HTERT RPE-1 (cell line): Measurements from ENCODE around the gene CMAS.
"Not testable (repeated sequence)": the region's sequence is repeated elsewhere in the genome, so short reads cannot be mapped to it uniquely, and the experiment has no call there.

Experiments used
- in situ Hi-C: fragments of 300-500 bp; cut with MboI; formaldehyde crosslinking; loops from 4 replicates; pipeline ENCODE4 v1.14.3; 2020; ENCODE audit warnings: low sequenced_read_pairs

CMAS gene

DNA sequence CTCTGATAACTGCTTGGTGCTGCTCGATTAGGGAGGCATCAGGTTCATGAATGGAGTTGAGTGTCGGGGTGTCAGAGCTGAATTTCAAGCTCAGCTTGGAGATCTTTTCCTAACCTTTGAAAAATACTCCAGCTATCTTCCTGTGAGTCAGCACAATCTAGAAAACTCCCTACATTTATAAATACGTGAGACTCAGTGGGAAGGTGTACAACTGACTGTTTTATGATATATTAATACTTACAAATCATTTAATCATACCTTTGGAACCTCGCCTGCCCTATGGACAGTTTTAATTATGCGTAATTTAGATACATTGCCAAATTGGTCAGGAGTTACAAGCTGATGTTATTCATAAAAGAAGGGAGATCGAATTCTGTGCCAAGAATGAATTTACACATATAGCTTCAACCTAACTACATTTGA, 961 bp downstream of the CMAS start:
- in situ Hi-C loops = no loop called here

DNA sequence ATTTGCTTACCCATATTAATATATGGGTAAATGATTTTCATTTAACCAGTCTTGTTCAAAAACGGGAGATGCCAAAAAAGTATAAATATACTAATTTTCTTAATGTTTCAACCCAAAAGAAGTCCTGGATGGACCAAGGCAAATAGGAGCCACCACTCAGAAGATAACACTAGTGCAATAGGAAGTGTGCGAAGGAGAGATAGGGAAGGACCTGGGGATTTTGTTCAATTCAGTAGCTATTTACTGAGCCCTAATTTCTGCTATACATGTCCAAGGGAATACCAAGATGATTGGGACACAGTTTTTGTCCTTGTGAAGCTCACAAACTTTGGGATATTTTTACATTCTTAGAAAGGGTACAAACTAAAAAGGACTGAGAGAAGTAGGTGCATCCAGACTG, 1.5 kb downstream of the CMAS start:
- in situ Hi-C loops = no loop called here

DNA sequence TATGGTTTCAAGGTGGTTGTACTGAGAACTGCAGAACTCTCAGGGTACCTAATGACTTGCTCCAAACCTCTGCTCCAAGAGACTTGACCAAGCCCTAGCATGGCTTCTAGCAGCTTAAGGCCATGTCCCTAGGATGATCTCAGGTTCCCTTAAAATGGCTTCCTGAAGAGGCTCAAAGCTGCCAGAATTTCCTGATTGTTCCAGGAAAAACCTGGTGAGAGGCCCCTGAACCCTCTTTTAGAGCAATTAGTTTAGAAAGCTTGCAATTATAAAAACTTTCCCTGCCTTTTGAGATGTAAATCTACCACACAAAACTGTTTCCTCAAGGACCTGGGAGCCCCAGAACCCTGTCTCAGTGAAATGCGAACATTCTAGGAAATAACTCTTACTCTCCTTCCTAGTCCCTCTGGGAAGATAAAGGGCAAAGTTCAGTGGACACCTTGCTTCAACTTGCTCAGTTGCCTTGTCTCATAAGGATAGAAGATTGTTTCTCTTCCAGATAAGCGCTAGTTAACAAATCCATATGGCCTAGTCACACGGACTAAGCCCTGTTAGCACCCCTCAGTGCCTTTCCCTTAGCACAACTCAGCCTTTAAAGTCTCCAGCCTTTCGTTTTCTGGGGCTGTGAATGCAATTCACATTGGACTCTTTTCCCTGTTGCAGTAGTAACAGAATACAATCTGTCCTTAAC, 2.5 kb downstream of the CMAS start:
- in situ Hi-C loops = no loop called here

DNA sequence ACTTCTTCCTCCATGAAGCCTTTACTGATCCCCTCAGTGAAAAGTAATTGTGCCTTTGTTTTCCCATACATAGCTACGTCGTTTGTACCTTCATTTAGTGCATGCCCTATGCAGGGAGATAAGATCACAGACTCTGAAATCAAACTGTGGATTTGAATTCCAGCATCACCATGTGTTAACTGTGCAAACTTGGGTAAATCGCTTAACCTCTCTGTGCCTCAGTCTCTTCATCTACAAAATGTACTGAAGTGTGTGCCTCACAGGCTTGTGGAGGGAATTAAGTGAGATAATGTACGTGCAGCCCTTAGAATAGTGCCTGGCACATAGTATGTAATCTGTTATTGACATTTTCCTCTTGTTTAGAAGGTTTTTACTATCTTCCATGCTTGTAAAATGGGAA, 4.1 kb downstream of the CMAS start:
- in situ Hi-C loops = no loop called here

DNA sequence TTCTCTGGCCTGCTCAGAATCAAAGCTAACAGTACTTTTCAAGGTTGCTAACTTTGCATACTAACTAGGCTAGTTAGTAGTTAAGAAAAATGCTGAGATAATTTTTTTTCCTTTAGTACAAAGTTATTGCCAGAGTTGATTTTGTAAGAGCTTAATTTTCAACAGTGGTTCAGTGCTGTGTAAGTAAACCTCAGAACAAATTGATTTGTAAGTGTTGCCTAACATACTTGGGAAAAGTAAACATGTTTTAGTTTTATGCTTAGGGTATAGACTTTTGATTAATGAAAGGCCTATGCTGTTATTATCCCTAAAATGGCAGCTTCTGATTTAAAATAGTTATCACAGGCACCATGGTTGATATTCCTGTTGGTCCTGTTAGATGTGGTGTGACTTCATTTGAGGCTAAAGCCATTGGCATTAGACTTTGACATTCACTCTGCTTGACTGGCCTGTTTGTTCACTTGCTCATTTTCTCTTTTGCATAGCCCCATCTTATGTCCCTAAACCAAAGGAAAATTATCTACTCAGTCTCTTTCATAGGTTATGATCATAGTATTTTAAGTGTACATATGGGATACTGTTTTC, 5.2 kb downstream of the CMAS start:
- in situ Hi-C loops = no loop called here

DNA sequence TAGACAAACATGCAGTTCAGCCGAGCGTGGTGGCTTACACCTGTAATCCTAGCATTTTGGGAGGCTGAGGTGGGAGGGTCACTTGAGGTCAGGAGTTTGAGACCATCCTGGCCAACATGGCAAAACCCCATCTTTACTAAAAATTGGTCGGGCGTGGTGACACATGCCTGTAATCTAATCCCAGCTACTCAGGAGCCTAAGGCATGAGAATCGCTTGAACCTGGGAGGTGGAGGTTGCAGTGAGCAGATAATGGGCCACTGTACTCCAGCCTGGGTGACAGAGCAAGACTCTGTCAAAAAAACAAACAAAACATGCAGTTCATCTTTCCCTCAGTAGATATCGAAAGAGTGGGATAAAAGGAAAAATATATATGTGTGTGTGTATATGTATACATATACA, 7.0 kb downstream of the CMAS start:
- in situ Hi-C loops = not testable (repeated sequence)

DNA sequence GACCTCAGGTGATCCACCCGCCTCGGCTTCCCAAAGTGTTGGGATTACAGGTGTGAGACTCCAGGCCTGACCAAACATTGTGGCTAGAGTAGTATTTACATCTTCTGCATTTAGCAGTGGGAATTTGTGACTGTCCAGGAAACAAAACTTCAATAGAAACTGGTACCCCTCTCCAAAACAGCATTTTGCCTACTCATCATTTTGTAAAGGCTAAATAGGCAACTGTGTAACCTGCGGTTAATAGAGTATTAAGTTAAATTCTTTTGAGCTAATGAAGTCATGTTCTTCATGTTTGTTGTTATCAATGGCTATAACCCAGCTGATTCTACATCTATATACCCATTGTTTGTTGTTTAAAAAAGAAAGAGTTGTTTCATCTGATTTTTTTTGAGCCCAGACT, 8.1 kb downstream of the CMAS start:
- in situ Hi-C loops = no loop called here

DNA sequence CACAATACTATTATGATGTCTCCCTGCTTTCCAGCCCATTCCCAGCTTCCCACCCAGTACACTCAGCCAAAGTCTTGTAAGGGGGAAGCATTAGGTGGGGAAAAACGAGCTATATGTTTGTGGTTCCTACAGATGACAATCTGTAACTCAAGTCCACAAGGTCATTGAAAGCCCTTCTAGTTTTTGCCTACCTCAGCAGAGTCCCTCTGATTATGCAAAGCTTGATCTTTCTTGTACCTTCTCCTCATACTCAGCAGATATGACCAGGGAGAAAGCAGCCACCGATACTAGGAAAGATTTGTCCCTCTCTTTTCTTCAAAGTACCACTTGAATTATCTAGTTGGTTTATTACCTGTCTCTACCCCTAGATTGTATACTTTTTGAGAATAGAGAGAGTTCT, 10.6 kb downstream of the CMAS start:
- in situ Hi-C loops = no loop called here

DNA sequence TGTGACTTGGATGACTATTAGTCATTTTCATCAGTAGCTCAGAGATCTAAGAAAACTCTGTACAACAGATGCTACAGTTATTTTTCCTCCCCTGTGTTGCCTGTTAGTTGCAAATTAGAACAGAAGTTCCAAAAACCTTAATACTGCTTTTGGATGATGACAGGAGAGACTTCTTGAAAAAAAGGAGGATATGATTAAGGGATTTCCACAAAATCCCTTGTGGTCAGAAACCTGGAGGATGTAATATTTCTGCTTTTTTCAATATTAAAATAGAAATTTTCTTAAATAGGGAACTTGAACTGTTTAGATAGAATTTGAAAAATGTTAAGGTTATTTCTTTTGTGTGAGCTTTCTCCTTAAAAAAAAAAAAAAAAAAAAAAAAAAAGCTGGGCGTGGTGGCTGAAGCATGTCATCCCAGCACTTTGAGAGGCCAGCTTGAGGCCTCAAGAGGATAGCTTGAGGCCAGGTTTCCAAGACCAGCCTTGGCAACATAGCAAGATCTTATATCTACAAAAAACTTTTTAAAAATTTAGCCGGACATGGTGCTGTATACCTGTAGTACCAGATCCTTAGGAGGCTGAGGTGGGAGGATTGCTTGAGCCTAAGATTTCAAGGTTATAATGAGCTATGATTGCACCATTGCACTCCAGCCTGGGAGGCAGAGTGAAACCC, 14.1 kb downstream of the CMAS start:
- in situ Hi-C loops = no loop called here

DNA sequence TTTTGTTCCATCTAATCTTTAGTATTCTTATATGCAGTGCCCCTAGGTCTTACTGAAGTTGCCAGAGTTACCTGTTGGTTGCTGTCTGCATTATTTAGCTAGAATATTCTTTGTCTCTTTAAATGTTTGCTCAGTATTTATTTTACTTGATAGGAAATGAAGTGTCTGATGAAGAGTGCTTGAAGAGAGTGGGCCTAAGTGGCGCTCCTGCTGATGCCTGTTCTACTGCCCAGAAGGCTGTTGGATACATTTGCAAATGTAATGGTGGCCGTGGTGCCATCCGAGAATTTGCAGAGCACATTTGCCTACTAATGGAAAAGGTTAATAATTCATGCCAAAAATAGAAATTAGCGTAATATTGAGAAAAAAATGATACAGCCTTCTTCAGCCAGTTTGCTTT, 18.9 kb downstream of the CMAS start:
- in situ Hi-C loops = no loop called here

DNA sequence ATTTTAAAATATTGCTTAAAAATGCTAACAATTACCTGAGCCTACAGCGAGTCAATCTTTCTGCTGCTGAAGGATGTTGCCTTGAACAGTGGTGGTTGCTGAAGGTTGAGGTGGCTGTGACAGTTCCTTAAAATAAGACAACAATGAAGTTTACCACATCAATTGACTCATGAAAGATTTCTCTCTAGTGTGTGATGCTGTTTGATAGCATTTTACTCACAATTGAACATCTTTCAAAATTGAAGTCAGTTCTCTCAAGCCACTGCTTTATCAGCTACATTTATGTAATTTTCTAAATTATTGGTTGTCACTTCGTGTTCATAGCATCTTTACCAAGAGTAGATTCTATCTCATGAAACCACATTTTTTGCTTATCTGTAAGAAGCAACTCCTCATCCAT, 20.3 kb downstream of the CMAS start:
- in situ Hi-C loops = no loop called here

DNA sequence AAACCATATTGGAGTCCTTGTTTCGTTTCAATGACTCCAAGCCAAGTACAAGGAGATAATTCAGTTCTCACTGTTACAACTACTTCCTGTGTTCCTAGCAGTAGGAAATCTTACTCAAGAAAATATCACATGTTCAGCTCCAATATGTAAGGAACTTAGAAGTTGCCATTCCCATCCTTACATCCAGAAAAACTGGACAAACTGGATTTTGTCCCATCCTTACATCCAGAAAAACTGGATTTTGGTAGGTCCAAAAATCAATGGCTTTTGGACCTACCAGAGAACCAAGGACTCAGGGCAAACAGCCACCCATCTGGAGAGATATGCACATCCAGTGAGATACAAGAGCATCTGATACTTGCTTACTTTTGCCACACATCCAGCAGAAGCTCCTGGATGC, 23.8 kb downstream of the CMAS start:
- in situ Hi-C loops = no loop called here

DNA sequence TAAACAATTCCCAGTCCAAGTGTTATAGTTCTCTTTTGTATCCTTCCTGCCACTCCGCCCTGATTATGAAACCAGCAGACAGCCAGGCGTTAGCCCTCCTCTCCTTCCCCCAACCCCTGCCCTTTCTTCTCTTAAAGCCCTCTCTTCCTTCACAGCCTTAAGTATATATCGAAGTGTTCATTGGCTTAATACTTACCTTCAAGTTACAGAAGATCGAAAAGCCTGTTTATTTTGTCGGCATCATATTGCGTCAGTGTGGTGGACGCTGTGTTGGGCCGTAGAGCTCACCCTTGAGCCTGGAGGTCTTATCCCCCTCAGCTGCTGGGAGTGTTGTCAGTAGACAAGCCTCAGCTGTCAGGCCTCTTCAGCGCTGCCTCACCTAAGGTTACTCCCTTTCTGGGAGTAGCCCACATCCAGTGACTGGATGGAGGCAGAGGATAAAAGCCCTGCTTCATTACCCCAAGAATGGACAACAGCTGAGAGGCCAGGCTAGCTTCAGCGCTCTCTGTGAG, 36.2 kb downstream of the CMAS start:
- in situ Hi-C loops = no loop called here

DNA sequence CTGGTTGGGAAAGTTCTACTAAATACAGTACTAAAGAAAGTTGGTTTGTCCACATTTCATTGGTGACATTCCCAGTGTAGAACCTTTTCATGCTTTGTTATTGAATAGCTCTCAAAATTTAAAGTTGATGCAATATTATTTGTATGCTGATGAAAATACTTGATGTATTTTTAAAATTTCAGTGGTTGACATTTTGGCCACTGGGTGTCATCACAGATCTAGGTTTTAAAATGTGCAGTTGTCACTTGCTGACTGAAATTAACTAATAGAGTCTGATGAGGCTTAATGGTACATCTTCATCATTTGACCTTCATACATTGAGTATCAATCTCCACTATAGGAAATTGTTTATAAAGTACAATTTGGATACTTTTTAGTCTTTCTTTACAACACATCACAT, 37.1 kb downstream of the CMAS start:
- in situ Hi-C loops = no loop called here

DNA sequence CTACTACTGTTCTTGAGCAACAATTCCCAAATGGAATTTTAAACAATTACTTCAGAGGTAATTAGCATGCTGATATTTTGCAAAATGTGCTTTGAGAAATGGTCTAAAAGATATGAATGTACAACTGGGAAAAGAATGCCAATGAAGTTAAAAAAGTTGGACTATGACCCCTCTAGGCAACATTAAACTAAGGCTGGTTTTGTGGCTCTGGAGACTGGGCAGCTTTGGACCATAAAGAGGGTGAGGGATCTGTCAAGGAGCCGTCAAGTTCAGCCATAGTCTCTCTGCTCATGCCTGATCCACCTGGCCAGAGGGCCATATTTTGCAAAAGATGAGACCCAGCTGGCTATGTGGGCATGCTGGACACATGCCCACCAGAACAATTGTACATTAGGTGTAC, 38.8 kb downstream of the CMAS start:
- in situ Hi-C loops = no loop called here

DNA sequence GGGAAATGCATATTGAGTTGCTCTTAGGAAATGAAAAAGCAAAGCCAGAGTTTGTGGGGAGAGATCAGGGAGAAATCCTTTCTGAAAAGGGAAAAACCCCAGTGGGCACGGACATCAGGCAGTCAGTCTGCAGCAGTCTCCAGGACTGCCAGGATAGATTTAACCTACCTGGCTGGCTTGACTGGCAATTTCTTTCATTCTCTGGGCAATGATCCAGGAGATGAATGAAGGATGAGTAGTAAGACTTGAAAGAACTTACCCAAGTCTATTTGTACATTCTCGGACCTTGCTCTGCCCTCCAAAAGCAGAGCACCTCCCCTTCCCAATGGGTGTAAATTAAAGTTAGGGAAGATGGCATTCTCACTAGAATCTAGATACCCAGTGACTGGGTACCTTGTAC, 42.9 kb downstream of the CMAS start:
- in situ Hi-C loops = no loop called here

DNA sequence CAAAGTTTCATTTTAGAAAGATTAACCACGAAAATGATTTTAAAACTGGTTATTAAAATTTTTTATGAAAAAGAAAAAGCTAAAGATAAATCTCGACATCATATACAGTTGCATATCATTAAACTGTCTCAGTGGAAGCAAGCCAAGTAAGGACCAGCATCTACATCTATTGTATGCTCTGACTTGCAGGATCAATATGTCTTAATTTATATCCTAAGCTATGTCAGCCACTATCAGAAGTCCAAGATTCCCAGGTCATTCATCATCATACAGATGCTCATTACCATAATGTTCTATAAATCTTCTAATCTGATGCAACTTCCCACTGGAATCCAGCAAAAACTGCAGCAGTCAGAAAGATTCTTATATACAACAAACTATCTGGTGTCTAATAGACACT, 43.5 kb downstream of the CMAS start:
- in situ Hi-C loops = no loop called here

DNA sequence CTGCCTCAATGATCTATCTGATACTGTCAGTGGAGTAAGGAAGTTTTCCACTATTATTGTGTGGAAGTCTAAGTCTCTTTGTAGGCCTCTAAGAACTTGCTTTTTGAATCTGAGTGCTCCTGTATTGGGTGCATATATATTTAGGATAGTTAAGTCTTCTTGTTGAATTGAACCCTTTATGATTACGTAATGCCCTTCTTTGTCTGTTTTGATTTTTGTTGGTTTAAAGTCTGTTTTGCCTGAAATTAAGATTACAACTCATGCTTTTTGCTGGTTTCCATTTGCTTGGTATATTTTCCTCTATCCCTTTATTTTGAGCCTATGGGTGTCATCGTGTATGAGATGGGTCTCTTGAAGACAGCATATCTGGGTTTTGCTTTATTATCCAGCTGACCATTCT, 53.0 kb downstream of the CMAS start:
- in situ Hi-C loops = not testable (repeated sequence)

DNA sequence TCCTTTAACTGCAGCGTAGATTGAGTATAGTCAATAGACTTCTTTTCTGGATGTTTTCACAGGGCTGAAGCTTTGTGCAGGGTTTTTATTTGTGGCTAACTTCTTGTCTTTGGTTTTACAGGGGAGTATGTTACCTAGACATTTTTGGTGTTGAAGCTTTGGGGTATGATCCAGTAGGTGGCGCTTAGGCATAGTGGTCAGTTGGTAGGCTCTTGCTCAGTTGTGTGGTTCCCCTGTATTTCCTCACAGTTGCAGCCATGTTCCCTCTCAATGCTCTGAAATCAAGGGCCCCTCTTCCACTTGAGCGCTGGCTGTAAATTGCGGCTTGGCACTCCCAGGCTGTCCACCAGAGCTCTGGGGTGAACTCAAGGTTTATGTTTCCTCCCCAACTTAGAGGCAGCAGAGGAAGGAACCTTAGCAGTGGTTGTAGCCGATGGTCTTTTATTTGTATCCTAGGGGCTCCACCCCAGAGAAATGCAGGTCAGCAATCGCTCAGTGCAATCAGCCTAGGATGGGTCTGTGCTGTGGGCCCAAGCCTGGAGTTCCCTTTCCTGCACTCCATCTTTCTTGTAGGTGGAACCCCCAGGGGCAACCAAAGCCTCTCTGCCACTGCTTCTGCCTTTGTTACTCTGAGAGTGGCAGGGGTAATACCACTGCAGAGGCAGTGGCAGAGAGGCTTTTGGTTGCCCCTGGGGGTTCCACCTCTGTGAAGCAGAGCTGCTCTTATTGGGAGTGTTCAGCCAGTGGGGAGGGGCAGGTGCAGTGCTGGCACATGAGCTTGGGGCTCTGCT, 55.1 kb downstream of the CMAS start:
- in situ Hi-C loops = no loop called here

DNA sequence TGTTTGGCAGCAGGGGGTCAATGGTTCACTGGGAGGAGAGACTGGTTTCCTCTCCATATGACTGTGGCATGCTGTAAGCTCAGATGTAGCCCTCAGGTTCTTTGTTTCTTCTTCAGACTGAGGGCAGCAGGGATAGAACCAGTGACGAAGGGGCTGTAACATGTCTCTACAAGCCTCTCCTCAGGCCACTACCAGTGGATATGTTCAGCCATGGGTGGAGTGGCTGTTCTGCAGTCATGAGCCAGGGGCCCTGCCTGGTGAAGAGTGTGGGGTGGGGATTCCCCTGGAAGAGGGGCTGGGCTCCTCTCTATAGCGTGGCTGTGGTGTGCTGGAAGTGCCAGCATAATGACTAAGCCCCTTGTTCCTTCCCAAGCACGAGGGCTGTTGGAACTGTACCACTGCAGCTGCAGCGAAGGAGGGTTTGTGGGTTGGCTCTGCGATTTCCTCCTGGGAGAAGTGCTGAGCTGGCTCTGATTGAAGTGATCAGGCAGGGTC, 55.8 kb downstream of the CMAS start:
- in situ Hi-C loops = no loop called here

DNA sequence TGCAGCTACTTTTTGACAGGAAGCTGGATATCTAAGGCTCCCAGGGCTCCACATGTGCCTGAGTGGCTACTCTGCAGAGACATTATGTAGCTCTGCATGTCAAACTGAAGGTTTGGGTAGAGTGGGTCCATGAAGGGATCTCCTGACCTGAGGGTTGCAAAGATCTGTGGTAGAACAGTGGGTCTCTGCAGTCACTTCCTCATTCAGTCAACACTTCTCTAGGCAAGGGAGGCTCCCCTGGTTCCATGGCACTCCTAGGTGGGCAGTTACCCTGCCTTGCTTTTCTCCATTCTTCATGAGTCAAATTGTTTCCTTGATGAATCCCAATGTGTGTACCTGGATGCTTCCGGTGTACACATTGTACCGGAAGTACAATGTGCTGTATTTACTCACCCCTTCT, 57.4 kb downstream of the CMAS start:
- in situ Hi-C loops = no loop called here
